Measurements from ENCODE around the gene LRP8. TPM values are rescaled to one million over a fixed set of nuclear protein-coding genes. Genes with fewer than 3 reads are reported as not detected.

LRP8 gene
- total RNA-seq, 1 experiment from 2014 or later, result 69.5 TPM

DNA sequence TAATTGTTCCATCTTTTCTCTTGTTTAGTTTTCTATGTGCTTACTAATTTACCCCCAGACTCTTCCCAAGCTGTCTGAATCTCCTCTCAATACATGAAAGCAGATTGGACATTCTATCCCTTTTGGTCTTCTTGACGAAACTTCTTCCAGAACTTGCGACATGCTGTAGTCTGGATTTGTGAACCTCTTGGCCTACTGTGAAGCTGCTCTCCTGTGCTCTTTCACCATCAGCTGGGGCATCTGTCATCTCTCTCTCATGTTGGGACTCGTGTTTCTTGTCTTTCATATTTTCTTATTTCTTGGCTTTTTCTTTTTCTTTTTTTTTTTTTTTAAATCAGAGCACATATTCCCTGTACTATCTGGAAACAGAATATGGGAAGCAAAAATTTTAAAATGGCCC, 124.4 kb downstream of the LRP8 start:
- Mint-ChIP-seq H3K27ac (no peak overlapping the region), H3K4me3 (no peak overlapping the region), H3K36me3 (peaks cover 76% of the 10 kb centered on the region), H3K9me3 (peaks cover 45% of the 10 kb centered on the region), H3K27me3 (ENCODE audit: low read depth) (no peaks in the 10 kb centered on the region), H3K4me1 (no peaks in the 10 kb centered on the region)
- TF ChIP-seq NR2C2 (CRISPR knock-in tag; IDR thresholded peaks at IDR 0.05), result no peak
- TF ChIP-seq SMAD4 (CRISPR knock-in tag; IDR thresholded peaks at IDR 0.05), result no peak
- no peak for TF ChIP-seq NFYB (CRISPR knock-in tag; conservative IDR thresholded peaks at IDR 0.05; ENCODE audit: low read depth)
- TF ChIP-seq, protein P1, sequence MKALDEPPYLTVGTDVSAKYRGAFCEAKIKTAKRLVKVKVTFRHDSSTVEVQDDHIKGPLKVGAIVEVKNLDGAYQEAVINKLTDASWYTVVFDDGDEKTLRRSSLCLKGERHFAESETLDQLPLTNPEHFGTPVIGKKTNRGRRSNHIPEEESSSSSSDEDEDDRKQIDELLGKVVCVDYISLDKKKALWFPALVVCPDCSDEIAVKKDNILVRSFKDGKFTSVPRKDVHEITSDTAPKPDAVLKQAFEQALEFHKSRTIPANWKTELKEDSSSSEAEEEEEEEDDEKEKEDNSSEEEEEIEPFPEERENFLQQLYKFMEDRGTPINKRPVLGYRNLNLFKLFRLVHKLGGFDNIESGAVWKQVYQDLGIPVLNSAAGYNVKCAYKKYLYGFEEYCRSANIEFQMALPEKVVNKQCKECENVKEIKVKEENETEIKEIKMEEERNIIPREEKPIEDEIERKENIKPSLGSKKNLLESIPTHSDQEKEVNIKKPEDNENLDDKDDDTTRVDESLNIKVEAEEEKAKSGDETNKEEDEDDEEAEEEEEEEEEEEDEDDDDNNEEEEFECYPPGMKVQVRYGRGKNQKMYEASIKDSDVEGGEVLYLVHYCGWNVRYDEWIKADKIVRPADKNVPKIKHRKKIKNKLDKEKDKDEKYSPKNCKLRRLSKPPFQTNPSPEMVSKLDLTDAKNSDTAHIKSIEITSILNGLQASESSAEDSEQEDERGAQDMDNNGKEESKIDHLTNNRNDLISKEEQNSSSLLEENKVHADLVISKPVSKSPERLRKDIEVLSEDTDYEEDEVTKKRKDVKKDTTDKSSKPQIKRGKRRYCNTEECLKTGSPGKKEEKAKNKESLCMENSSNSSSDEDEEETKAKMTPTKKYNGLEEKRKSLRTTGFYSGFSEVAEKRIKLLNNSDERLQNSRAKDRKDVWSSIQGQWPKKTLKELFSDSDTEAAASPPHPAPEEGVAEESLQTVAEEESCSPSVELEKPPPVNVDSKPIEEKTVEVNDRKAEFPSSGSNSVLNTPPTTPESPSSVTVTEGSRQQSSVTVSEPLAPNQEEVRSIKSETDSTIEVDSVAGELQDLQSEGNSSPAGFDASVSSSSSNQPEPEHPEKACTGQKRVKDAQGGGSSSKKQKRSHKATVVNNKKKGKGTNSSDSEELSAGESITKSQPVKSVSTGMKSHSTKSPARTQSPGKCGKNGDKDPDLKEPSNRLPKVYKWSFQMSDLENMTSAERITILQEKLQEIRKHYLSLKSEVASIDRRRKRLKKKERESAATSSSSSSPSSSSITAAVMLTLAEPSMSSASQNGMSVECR (CRISPR knock-in tag; IDR thresholded peaks at IDR 0.05; ENCODE audit: borderline replicate concordance), result no peak
- TF ChIP-seq, protein P2, sequence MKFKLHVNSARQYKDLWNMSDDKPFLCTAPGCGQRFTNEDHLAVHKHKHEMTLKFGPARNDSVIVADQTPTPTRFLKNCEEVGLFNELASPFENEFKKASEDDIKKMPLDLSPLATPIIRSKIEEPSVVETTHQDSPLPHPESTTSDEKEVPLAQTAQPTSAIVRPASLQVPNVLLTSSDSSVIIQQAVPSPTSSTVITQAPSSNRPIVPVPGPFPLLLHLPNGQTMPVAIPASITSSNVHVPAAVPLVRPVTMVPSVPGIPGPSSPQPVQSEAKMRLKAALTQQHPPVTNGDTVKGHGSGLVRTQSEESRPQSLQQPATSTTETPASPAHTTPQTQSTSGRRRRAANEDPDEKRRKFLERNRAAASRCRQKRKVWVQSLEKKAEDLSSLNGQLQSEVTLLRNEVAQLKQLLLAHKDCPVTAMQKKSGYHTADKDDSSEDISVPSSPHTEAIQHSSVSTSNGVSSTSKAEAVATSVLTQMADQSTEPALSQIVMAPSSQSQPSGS (CRISPR knock-in tag; IDR thresholded peaks at IDR 0.05; ENCODE audit: borderline replicate concordance, low read depth), result no peak
- TF ChIP-seq NFATC4 (CRISPR knock-in tag; IDR thresholded peaks at IDR 0.05), result no peak
- TF ChIP-seq ETV6 (CRISPR knock-in tag; IDR thresholded peaks at IDR 0.05), result no peak
- no peak for TF ChIP-seq MXD4 (CRISPR knock-in tag; IDR thresholded peaks at IDR 0.05; ENCODE audit: borderline replicate concordance)
- TF ChIP-seq SMAD3 (CRISPR knock-in tag; IDR thresholded peaks at IDR 0.05; ENCODE audit: borderline replicate concordance), result no peak
- ChIA-PET CTCF (no interaction called here), POLR2A (no interaction called here)
- no peak for ATAC-seq
- DNase-seq (ENCODE audit: low spot score), result no peak

DNA sequence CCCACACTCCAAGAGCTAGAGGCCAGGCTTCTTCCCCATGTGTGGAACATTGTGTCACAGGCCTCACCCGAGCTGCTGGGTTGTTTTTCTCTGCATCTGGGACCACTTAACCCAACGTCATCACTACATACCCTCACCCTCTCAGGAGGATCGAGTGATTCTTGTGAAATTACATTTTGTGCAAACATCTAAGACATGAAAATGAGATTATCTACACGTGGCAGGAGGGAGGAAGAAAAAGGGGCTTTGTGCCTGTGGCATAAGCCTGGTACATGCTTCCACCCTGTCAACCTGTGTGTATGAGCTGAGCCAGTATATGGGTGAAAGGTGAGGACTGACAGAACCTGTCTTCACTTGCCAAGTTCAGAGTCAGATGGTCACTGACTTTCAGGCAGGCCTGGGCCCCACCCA, 129.6 kb downstream of the LRP8 start:
- H3K4me1 Mint-ChIP-seq, result peaks cover 20% of the 10 kb centered on the region
- H3K27me3 Mint-ChIP-seq (ENCODE audit: low read depth), result peaks cover 20% of the 10 kb centered on the region
- ChIA-PET CTCF (no interaction called here), POLR2A (no interaction called here)
- no peak for DNase-seq (ENCODE audit: low spot score)
- H3K4me3 Mint-ChIP-seq, result peak overlapping the region; percentile 93
- H3K27ac Mint-ChIP-seq, result peak overlapping the region; percentile 87
- H3K9me3 Mint-ChIP-seq, result peaks cover 1% of the 10 kb centered on the region; the same call in 1 of the 2 replicates
- ATAC-seq, result no peak
- H3K36me3 Mint-ChIP-seq, result peaks cover 24% of the 10 kb centered on the region
- TF ChIP-seq, protein P3, sequence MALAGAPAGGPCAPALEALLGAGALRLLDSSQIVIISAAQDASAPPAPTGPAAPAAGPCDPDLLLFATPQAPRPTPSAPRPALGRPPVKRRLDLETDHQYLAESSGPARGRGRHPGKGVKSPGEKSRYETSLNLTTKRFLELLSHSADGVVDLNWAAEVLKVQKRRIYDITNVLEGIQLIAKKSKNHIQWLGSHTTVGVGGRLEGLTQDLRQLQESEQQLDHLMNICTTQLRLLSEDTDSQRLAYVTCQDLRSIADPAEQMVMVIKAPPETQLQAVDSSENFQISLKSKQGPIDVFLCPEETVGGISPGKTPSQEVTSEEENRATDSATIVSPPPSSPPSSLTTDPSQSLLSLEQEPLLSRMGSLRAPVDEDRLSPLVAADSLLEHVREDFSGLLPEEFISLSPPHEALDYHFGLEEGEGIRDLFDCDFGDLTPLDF (CRISPR knock-in tag; IDR thresholded peaks at IDR 0.05), result no peak
- TF ChIP-seq GTF2I (CRISPR knock-in tag; conservative IDR thresholded peaks at IDR 0.05) (no peak), NR3C1 (CRISPR knock-in tag; conservative IDR thresholded peaks at IDR 0.05; ENCODE audit: low read depth) (no peak), MYBL2 (CRISPR knock-in tag; IDR thresholded peaks at IDR 0.05) (no peak), ZNF423 (CRISPR knock-in tag; IDR thresholded peaks at IDR 0.05) (no peak), ZNF138 (CRISPR knock-in tag; conservative IDR thresholded peaks at IDR 0.05) (no peak), JAZF1 (CRISPR knock-in tag; IDR thresholded peaks at IDR 0.05) (no peak), CBFB (CRISPR knock-in tag; IDR thresholded peaks at IDR 0.05; ENCODE audit: low read depth) (no peak), SMAD3 (CRISPR knock-in tag; IDR thresholded peaks at IDR 0.05; ENCODE audit: borderline replicate concordance) (no peak), CREM (CRISPR knock-in tag; IDR thresholded peaks at IDR 0.05) (no peak), GABPB1 (CRISPR knock-in tag; IDR thresholded peaks at IDR 0.05) (no peak), EMX1 (CRISPR knock-in tag; IDR thresholded peaks at IDR 0.05) (no peak), ZNF232 (CRISPR knock-in tag; IDR thresholded peaks at IDR 0.05) (no peak), ZNF671 (CRISPR knock-in tag; IDR thresholded peaks at IDR 0.05) (no peak)
- TF ChIP-seq, protein P4, sequence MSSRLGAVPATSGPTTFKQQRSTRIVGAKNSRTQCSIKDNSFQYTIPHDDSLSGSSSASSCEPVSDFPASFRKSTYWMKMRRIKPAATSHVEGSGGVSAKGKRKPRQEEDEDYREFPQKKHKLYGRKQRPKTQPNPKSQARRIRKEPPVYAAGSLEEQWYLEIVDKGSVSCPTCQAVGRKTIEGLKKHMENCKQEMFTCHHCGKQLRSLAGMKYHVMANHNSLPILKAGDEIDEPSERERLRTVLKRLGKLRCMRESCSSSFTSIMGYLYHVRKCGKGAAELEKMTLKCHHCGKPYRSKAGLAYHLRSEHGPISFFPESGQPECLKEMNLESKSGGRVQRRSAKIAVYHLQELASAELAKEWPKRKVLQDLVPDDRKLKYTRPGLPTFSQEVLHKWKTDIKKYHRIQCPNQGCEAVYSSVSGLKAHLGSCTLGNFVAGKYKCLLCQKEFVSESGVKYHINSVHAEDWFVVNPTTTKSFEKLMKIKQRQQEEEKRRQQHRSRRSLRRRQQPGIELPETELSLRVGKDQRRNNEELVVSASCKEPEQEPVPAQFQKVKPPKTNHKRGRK (CRISPR knock-in tag; IDR thresholded peaks at IDR 0.05; ENCODE audit: borderline replicate concordance), result no peak
- TF ChIP-seq, protein P5, sequence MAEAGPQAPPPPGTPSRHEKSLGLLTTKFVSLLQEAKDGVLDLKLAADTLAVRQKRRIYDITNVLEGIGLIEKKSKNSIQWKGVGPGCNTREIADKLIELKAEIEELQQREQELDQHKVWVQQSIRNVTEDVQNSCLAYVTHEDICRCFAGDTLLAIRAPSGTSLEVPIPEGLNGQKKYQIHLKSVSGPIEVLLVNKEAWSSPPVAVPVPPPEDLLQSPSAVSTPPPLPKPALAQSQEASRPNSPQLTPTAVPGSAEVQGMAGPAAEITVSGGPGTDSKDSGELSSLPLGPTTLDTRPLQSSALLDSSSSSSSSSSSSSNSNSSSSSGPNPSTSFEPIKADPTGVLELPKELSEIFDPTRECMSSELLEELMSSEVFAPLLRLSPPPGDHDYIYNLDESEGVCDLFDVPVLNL (CRISPR knock-in tag; IDR thresholded peaks at IDR 0.05; ENCODE audit: borderline replicate concordance, low read depth), result no peak
- TF ChIP-seq, protein P6, sequence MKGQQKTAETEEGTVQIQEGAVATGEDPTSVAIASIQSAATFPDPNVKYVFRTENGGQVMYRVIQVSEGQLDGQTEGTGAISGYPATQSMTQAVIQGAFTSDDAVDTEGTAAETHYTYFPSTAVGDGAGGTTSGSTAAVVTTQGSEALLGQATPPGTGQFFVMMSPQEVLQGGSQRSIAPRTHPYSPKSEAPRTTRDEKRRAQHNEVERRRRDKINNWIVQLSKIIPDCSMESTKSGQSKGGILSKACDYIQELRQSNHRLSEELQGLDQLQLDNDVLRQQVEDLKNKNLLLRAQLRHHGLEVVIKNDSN (CRISPR knock-in tag; IDR thresholded peaks at IDR 0.05), result no peak
- TF ChIP-seq, protein P7, sequence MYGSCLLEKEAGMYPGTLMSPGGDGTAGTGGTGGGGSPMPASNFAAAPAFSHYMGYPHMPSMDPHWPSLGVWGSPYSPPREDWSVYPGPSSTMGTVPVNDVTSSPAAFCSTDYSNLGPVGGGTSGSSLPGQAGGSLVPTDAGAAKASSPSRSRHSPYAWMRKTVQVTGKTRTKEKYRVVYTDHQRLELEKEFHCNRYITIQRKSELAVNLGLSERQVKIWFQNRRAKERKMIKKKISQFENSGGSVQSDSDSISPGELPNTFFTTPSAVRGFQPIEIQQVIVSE (CRISPR knock-in tag; IDR thresholded peaks at IDR 0.05; ENCODE audit: borderline replicate concordance), result no peak
